Measurements from ENCODE around the gene AUTS2. TPM values are rescaled to one million over a fixed set of nuclear protein-coding genes. Genes with fewer than 3 reads are reported as not detected.

Gene AUTS2
- total RNA-seq, 1 donor from 2014 or later: 5.3 TPM

DNA sequence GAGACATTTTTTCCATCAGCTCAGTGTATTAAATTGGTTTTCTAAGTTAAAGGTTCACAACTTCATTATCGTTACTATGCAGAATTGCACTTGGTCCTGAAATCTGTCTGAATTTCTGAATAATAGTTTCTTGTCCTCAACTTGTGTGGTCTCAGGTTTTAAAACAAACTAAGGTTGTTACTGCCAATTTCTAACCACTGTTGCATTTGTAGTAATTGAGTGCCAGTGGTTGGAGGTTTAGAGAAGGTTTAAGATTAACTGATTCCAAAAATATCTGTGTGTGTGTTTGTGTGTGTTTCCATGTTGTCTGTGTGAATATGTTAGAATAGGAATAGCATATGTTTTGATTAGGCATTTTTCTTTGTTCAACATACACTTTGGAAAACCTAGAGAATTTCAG, 395.9 kb downstream of the AUTS2 start:
- intact Hi-C loops (cut with DNase I): no loop called here
- ATAC-seq (no peak), DNase-seq (ENCODE audit: missing footprints) (no peak)

DNA sequence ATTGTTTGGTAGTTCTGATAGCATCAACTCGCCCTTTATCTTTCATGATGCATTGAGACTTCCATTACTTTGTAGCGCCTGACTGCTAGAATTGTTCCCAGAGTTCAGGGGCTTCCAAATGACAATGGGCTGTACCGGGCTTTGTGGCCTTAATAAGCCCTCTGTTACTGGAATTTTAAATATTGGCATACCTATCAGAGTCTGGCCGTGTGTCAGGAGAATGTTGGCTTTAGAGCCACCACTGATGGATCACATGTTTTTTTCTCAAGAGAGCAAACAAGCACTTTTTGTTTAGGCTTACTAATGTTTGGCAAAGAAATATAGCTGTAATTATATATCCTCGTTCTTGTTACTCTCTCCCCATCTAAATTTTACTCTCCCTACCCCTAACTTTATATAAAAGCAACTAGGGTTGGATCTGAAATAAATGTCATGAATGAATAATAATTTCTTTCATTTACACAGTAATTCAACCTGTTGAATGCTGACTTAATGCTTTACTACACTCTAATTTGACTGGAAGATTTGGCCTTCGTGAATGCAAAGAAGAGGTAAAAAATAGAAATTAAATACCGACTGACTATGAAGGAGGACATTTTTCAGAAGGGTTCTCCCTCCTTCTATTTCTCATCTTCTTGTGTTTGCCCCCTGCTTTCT, 396.7 kb downstream of the AUTS2 start:
- intact Hi-C loops (cut with DNase I): no loop called here
- ATAC-seq: no peak
- no peak for DNase-seq (ENCODE audit: missing footprints)

DNA sequence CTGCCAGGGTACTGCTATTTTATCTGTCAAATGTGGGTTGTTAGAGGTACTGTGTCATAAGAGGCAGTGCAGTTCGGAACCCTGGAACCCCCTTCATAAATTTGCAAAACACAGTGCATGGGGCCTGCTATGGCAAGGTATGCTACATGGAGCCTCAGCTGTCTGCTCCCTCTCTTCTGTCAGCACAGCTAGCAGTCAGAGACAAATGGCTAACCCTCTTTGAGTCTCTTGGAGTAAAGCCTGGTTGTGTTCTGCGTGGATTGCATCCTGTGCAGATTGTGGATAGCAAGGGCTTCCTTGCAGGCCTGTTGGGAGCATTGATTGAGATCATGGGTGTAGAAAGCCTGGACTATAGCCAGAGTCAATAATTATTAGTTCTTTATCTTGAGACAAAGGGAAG, 397.8 kb downstream of the AUTS2 start:
- intact Hi-C loops (cut with DNase I): no loop called here
- ATAC-seq: no peak
- DNase-seq (ENCODE audit: missing footprints): no peak

DNA sequence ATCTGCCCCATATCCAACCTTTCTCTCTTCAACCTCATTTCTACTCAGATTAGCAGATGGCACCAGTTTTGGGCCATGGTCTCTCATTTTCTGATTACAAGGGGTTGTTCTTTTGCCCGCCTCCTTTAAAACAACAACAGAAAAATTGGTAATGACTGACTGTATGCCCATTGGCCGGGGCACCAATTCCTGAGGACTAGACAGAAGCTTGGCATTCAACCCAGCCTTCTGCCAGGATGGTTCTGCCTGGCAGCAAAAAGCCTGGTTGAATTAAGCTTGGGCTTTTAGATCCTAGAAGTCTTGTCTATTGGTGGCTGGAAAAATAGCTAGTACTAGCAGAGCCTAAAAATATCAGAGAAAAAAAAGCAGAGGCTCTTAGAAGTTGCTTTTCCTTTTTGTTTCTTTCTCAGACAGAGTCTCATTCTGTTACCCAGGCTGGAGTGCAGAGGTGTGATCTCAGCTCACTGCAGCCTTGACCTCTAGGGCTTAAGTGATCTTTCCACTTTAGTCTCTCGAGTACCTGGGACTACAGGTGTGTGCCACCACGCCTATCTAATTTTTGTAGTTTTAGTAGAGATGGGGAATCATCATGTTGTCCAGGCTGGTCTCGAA, 402.6 kb downstream of the AUTS2 start:
- ATAC-seq: no peak
- intact Hi-C loops (cut with DNase I): no loop called here

DNA sequence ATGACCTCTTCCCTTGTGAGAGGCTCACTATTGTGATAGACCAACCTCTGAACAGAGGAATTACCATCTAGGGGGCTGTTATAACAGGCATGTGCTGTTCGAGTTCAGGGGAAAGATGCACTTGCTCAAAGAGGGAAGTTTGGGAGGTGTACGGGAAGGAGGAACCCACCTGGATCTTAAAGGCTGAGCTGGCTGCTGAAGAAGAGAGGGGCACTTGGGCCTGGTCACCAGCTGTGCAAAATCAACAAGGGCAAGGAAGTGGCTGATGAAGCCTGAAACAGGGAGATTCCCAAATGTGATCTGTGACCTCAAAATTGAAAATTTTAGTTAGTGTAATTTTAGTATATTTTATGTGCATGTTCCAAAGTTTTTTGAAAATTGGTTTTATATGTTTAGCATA, 407.2 kb downstream of the AUTS2 start:
- ATAC-seq (no peak), DNase-seq (ENCODE audit: missing footprints) (no peak)
- intact Hi-C loops (cut with DNase I): no loop called here

More for the DNA sequence above, 402.6 kb downstream of the AUTS2 start:
- DNase-seq (ENCODE audit: missing footprints): no peak

DNA sequence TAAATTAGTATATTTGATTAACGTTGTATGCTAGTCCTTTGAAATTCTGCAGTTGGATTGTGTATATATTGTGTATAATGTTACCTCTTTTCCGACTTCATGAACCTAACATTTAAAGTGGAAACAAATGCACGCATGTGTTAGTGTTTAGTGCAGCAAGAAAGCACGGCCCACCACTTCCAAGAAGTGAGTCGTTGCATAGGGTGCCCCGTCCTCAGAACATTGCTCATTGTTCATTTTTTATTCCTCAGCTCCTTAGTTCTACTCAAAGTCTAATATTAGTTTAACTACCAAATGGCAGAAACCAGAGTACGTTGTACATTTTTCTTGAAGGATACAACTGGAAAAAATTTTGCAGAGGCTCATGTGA, 407.6 kb downstream of the AUTS2 start:
- no peak for ATAC-seq
- intact Hi-C loops (cut with DNase I): no loop called here

DNA sequence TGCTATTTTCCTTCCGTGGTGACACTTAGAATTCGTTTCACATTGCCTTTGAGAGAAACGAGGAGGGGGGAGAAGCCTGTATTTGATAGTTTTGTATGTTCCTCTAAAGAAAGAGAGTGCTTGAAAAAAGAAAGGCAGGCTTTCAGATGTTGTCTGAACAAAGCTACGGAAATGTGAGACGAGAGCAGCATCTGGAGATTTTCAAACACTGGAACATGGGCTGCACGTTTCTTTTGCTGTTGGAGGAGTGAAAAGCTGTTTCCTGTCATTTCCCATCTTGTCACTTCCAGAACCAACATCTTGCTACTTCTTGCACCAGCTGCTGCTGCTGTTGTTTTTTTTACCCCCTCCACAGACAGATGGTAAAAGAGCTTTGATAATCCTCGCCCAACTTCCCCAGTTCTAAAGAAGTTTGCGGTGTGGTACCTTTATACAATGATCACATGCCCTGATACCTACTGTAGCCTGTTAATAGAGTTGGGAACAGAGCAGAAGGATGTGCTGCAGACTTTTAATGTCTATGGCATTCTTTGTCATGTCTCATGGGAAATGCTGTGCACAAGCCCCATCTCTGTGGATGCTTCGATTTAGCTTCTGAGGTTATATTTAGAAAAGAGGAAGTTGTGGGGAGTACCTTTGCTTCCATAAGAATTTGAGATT, 408.1 kb downstream of the AUTS2 start:
- DNase-seq (ENCODE audit: missing footprints) (no peak), ATAC-seq (peak; percentile 26)
- intact Hi-C loops (cut with DNase I): no loop called here

More for the DNA sequence above, 407.6 kb downstream of the AUTS2 start:
- DNase-seq (ENCODE audit: missing footprints): no peak

DNA sequence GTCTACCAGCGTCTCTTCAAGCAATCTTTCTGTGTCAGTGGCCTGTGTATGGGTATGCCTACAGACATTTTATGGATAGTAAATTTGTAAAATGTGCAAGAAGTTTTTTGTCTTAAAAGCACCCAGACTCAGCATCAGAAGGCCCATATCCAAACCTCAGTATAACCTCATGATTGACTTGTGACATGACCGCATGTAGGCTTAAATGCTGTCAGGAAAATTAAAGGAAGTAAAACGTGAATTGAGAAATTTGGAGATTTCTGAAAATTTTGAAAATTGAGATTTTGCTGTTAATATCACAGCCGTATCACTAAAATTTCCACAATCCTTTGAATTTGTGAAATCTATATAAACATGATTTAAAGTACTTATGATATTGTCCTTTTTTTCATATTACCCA, 410.2 kb downstream of the AUTS2 start:
- no peak for DNase-seq (ENCODE audit: missing footprints)
- ATAC-seq: no peak
- intact Hi-C loops (cut with DNase I): no loop called here

DNA sequence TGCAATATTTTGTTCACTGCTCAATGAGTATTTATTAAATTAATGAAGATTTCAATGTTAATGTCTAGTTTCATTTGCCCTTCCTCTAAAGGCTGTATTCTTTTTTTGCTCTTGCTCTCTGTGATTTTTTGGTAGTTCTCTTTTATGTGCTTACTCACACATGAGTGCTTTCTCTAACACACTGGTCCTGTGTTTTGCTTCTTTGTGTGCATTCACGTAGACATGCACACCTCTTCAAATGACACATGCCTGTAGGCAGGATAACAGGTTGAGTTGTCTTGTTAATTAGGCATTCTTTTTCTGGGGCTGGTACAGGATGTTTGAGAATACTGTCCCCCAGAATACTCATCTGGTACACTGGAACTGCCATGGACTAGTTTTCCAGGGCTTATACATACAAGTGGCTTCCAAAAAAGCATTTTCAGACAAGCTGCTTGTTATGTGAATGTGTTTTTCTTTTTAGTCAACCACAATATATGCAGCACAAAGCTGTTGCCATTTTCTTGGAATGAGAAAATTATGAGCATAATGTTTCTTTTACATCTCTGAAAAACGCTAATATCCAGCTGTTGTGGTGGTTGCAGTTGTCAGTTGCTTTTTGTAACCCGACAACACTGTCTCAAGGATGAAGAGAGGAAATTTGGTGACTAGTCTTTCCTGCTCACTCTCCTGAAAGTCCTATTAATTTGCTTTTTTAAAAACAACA, 416.4 kb downstream of the AUTS2 start:
- DNase-seq (ENCODE audit: missing footprints): no peak

DNA sequence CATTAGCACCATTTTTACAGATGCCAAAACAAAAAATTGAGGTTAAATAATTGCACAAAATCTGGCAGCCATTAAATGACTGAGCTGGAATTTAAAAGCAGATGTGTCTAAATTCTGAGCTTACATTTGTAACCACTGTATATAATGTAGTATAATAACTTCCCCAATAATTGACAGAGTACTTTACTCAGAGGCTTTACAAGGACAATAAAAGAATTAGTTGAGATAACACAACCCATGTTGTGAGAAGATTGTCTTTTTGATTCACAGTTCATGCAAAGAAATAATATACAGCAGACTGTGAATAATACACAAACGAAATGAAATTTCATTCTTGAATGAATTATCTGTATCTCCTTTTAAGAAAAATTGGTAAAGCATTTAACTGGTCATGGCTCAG, 417.1 kb downstream of the AUTS2 start:
- DNase-seq (ENCODE audit: missing footprints) (no peak), ATAC-seq (no peak)
- intact Hi-C loops (cut with DNase I): no loop called here

More for the DNA sequence above, 416.4 kb downstream of the AUTS2 start:
- intact Hi-C loops (cut with DNase I): no loop called here
- ATAC-seq: no peak

DNA sequence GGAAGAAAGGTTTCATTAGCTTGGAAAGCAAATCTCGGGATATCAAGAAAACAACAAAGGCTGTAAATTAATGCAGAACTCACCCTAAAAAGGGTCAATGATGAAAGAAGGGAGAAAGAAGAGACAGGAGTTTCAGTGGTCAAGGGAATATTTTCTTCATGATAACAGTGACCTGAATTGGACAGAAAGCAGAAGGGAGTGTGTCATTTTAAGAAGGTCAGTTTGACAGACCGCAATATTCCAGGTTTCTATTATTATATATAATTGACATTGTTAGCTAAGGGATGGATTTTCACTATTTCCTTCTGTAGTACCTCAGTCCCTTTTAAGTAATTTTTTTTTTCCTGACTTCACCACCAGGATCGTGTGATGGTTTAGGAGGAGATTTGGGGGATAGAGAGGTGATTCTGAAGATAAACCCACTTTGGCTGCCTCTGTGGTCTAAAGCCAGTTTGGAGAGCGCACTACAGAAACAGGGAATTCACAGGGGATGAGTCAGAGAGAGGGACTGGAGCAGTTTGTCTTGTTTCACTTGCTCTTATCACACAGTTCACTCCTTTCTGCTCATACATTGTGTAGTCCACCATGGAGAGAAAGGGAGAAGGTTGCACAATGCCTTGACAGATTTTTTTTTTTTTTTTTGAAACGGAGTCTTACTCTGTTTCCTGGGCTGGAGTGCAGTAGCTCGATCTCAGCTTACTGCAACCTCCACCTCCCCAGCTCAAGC, 417.9 kb downstream of the AUTS2 start:
- peak; percentile 94 for ATAC-seq
- no peak for DNase-seq (ENCODE audit: missing footprints)
- intact Hi-C loops (cut with DNase I): no loop called here

DNA sequence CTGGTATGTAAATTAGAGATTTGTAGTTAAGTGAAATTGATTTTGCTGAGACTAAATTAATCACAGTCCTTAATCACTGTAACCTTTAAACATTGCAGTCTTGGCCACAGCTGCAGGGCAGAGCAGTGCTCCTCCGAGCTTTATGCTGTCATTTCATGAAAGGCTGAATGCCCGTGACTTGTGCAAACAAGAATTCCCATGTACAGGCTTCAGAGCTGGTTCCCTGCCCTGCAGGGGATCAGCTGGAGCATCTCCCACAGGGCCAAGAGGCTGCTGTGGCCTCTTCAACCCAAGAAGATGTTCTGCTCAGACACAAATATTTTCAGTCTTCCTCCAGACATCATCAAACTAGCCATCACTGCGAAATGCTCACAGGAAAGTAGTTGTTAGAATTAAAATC, 419.1 kb downstream of the AUTS2 start:
- no peak for ATAC-seq
- DNase-seq (ENCODE audit: missing footprints): no peak
- intact Hi-C loops (cut with DNase I): no loop called here

DNA sequence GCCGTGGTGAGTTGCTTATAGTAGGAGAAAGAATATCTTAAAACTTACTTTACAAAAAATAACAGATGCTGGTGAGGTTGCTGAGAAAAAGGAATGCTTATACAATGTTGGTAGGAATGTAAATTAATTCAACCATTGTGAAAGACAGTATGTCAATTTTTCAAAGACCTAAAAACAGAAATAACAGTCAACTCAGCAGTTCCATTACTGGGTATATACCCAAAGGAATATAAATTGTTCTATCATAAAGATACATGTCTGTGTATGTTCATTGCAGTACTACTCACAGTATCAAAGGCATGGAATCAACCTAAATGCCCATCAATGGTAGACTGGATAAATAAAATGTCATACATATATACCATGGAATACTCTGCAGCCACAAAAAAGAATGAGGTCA, 420.4 kb downstream of the AUTS2 start:
- DNase-seq (ENCODE audit: missing footprints): no peak
- intact Hi-C loops (cut with DNase I): no loop called here
- ATAC-seq: no peak

DNA sequence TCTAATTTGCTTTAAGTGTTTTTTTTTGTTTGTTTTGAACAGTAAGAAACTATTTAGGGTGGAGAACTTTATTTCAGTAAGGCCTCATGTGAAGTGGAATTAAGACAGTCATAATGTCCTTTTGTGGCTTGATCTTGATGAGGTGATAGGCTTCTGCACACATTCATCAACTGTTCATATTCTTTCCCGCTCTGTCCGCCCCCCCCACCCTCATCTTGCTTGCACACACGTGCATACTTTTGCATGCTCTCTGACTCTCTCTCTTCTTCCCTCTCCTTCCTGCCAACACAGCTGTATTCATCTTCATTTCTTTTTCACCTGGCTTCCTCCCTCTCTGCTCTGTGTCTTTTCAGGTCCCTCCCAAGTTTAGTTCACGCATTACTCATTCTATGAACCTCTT, 429.6 kb downstream of the AUTS2 start:
- DNase-seq (ENCODE audit: missing footprints) (no peak), ATAC-seq (no peak)
- intact Hi-C loops (cut with DNase I): loop anchor here (5.0 kb wide), 2 partner anchors 66 to 96 kb away; no protein-coding TSS in a partner anchor

DNA sequence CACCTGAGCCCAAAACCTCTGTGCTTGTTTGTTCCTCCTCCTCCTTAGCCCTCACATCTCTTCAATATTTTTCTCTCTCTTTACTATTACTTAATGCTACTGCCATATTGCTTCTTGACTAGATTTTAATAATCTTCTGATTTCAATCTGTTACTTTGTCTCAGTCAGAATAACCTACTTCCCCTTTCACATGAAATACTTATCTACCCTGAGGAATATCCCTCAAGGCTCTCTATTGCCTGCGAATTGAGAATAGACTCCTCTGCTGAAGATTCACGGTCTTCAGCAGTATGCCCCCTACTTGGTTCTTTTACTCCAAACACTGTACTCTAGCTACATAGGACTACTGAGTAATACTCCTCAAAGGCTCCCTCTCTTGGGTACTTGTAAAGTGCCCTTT, 430.3 kb downstream of the AUTS2 start:
- ATAC-seq (no peak), DNase-seq (ENCODE audit: missing footprints) (no peak)
- intact Hi-C loops (cut with DNase I): loop anchor here (5.0 kb wide), 2 partner anchors 66 to 96 kb away; no protein-coding TSS in a partner anchor

DNA sequence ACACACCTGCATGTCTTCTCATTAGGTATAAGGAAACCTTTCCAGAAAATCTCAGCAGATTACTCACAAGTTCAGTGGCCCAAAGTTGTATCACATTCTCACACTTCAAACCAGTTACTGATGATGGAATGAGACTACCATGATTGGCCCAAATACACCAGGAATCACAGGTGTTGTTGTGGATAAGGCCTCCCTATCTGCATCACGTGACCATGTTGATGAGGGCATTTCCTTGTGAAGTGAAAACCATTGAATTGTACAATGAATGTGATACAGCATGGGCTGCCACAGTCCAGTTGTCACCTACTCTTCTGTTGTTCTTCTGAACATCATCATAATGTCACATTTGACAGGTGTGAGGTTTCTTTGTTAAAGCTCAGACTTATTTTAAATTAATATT, 431.7 kb downstream of the AUTS2 start:
- intact Hi-C loops (cut with DNase I): loop anchor here (5.0 to 10.0 kb wide), 3 partner anchors 68 to 1855 kb away; no protein-coding TSS in a partner anchor
- ATAC-seq: no peak

DNA sequence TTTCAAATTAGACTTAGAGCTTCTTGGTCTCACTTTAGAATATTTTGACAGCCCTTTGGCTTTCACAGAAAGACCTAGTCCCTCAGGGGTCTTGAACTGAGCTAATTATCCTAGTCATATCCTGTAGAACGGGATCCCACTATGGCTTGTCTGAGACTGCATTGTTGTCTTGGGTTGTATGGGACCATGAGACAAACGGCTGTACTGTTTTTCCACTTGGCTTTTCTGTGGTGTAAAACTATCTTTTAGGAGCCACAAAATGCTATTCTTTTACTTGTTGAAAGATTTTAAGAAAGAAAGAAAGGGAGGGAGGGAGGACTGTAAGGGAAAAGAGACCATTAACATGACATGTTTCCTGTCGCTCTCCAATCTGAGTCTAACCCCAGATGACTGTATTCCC, 432.5 kb downstream of the AUTS2 start:
- intact Hi-C loops (cut with DNase I): loop anchor here (10.0 kb wide), 1 partner anchor 1856 kb away; no protein-coding TSS in a partner anchor
- DNase-seq (ENCODE audit: missing footprints): no peak
- ATAC-seq: no peak

More for the DNA sequence above, 431.7 kb downstream of the AUTS2 start:
- DNase-seq (ENCODE audit: missing footprints): no peak

DNA sequence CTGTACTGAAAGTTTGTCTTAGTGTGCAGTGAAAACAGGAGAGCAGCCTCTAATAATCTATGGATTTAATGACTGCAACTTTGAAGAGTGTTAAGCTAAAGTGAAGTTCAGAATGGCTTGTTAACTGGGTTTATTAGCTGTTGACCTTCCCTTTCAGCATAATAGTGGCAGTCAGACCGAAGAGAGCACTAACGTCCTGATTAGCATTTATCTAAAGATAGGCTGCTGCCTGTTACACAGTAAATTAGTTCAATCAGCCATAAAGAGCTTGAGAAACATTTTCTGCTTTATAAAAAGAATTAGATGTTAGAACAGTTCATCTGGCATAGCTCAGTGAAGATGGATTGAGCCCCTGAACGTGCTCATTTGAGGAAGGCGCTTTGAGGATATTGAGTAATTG, 433.0 kb downstream of the AUTS2 start:
- ATAC-seq (no peak), DNase-seq (ENCODE audit: missing footprints) (no peak)
- intact Hi-C loops (cut with DNase I): loop anchor here (10.0 kb wide), 1 partner anchor 1856 kb away; no protein-coding TSS in a partner anchor

DNA sequence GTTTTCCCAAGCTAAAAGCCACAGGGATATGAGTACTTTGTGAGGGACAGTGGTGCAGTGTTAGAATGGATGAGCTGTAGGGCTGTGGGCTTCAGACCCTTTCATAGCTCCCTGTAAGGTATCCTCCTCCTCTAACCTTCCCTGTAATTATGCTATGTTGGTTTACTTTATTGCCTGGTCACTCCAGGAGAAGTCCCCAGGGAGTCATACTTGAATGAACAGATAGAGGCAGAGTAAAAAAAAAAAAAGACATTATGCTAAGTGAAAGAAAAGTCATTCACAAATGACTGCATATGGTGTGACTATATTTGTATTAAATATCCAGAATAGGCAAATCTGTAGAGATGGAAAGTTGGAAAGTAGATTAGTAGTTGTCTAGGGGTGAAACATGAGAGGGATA, 434.4 kb downstream of the AUTS2 start:
- DNase-seq (ENCODE audit: missing footprints) (no peak), ATAC-seq (no peak)
- intact Hi-C loops (cut with DNase I): loop anchor here (10.0 kb wide), 1 partner anchor 1858 kb away; no protein-coding TSS in a partner anchor

Data from Right ventricle myocardium inferior (tissue), 1 donor.